SK-MEL-5 (cell line): ENCODE data around the gene PTK6. TPM values are rescaled to one million over a fixed set of nuclear protein-coding genes. Genes with fewer than 3 reads are reported as not detected.
"Not testable (repeated sequence)": the region's sequence is repeated elsewhere in the genome, so short reads cannot be mapped to it uniquely, and the experiment has no call there.

Experiments used
- DNase-seq: peaks from one replicate; pipeline ENCODE4 v3.0.0-alpha.2; 2016; ENCODE audit warnings: low read depth, low spot score
- in situ Hi-C: cut with HindIII; loops from 2 replicates; pipeline ENCODE4 v1.10.0; 2016; ENCODE audit warnings: low sequenced_read_pairs, high pct_unique_total_duplicates, low pct_unique_long_range_greater_than_20kb
- total RNA-seq: library from RNA; depleted of rRNA; stranded (reverse); fragments of >200 nt; shearing (Covaris generic); gene quantifications from 2 replicates; pipeline ENCODE4 v1.2.3, GENCODE V29; 2014

Gene PTK6
- total RNA-seq, 1 experiment from 2014 or later: not detected

DNA sequence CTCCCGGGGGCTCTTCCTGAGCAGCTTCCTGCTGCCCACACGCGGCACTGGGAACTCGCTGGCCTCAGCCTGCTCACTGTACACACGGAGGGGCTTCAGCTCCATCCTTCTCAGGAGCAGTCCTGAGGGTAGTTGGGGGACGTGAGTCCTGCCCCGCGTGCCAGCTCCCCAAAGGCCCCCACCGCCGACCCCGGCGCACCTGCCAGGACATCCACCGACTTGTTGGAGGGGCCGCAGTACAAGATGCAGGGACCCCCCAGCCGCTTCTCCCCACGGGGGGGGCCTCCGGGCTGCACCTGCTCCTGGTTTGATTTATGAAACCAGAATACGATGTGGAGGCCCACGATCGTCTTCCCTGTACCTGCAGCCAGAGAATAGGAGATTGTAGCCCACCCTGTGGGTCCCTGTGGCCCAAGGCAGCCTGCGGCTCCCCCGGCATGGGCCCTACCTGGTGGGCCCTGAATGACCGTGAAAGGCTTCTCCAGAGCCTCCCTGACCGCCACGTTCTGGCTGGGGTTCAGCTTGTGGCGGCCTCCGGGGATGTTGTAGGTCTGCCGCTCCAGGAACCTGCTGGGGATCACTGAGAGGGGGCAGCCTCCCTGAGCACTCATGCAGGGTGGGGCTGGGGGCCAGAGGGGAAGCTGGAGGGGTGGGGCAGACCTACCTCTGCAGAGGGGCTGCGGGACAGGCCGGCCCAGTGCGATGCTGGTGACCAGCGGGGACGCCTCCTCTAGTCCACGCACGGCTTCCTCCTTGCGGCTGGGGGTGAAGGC is 24.6 kb upstream of the PTK6 start:
- DNase-seq: no peak
- in situ Hi-C loops: no loop called here

DNA sequence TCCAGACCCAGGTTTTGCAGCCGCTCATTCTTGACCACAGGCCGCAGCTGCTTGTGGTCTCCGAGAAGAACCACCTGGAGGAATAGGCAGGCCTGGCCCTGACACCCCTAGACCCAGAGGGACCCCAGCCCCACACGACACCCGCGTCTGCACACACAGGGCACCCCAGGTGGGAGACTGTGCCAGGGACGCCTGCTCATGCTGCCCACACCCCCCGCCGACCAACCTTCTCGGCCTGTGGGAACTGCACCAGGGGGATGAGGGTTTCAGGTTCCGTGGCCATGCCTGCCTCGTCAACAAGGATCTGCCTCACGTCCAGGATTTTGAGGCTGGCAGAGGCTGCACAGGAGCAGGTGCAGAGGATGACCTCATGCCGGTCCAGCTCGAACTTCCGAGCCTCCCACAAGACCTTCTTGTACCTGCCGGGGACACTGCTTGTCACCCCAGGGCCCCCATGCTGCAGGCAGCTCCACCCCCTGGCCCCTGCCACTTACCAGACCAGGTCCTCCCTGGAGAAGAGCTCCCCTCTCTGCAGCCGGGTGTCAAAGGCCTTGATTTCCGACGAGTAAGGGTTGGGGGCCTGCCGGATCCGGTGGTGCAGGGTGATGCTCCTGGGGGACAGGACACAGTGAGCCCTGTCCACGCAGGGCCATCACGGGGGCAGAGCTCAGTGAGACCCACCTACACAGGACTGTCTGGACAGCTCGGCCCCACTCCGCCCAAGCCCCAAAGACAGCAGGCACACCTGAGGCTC is 23.9 kb upstream of the PTK6 start:
- in situ Hi-C loops: no loop called here
- no peak for DNase-seq

DNA sequence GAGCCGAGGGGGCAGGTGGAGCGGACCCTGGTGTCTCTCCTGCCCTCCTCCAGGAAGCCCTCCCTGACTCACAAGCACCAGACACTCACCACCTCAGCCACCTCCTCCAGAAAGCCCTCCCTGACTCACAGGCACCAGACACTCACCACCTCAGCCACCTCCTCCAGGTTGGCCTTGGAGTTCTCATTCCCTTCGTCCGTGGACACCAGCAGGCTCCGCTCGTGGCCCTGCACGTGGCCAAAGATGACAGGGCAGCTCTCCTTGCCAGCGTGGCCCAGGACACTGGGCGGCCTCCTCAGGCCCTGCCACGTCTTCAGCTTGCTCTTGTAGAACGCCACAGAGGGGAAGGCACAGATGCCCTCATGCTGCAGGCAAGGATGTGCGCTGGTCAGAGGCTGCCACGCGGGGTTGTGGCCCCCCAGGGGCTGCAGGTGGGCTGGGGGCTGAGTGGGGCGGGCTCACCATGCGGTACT is 23.2 kb upstream of the PTK6 start:
- in situ Hi-C loops: no loop called here
- DNase-seq: no peak

- DNase-seq, in situ Hi-C loops: not testable (repeated sequence)
Measured at GRCh38 chr20:63559485-63560332, 22.5 kb upstream of the PTK6 start.

DNA sequence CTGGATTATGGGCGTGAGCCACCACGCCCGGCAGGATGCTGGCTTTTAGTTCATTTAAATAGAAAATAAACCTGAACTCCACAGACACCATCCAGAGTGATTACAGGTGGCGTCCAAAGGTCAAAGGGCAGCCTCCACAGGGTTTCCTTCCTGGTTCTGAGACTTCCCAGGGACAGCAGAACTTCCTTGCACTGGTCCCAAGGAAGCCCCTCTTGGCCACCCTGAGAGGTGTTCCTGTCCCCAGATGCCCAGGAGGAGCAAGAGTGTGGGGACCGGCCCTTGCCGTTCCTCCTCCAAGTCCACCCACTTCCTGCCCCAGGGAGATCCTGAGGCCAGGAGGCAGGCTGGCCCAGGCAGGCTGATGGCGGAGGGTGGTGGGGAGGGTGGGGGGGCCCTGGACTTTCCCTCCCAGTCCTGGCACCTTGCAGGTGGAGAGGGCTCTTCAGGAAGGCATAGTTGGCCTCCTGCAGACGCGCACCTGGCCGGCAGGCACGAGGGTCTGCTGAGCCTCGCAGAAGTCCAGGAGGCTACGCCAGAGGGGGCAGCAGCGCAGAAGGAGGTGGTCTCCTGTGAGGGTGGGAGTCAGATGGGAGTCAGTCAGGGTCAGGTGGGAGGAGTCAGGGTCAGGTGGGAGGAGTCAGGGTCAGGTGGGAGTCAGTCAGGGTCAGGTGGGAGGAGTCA is 21.8 kb upstream of the PTK6 start:
- no peak for DNase-seq
- in situ Hi-C loops: no loop called here

GRCh38 chr20:63557481-63557891 is 20.3 kb upstream of the PTK6 start:
- no peak for DNase-seq
- in situ Hi-C loops: no loop called here

- in situ Hi-C loops: no loop called here
- no peak for DNase-seq
Measured at GRCh38 chr20:63556873-63557478, 19.8 kb upstream of the PTK6 start.

DNA sequence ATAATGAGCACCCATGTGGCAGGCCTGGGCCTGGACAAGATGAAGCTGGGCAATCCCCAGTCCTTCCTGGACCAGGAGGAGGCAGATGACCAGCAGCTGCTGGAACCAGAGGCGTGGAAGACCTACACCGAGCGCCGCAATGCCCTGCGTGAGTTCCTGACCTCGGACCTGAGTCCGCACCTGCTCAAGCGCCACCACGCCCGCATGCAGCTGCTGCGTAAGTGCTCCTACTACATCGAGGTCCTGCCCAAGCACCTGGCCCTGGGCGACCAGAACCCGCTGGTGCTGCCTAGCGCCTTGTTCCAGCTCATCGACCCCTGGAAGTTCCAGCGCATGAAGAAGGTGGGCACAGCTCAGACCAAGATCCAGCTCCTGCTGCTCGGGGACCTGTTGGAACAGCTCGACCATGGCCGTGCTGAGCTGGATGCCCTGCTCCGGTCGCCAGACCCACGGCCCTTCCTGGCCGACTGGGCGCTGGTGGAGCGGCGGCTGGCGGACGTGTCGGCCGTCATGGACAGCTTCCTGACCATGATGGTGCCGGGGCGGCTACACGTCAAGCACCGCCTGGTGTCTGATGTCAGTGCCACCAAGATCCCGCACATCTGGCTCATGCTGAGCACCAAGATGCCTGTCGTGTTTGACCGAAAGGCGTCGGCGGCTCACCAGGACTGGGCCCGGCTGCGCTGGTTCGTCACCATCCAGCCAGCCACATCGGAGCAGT is 18.6 kb upstream of the PTK6 start:
- in situ Hi-C loops: no loop called here
- DNase-seq: no peak

DNA sequence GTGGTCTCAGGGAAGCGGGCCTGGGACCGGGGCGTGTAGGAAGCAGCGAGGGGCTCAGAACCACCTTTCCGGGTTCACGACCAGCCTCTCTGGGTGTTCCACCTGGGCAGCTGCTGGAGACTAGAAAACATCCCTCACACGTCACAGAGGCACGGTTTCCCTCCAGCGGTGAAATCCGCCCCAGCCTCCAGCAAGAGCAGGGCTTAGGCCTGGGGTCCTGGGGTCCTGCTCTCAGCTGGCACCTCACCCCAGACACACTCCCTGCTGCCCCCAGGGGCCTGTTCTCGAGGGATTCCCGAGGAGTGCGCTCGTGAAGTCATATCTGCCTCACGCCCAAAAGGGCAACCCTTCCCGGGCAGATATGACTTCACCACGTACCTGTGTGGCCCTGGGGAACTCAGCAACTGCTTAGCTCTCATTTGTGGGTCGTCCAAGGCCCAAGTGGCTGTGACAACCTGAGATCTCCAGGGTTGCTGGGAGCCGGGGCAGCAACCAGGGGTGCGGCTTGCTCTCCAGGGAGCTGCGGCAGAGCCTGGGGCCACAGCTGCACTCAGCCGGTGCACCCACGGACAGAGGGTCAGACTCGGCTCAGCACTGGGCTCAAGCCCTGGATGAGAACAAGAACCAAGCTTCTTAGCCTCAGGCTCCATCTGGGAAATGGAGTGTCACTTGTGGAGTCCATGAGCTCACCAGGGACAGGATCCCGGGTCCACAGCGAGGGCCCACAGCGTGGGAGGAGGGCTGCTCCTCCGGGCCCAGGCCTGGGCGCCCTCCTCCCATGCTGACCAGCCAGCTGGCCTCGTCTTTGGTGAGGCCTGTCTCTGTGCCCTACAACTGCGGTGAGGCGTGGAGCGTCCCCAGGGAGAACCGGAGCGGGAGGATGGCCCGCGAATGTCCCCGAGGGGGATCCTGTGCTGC is 17.4 kb upstream of the PTK6 start:
- no peak for DNase-seq
- in situ Hi-C loops: no loop called here

DNA sequence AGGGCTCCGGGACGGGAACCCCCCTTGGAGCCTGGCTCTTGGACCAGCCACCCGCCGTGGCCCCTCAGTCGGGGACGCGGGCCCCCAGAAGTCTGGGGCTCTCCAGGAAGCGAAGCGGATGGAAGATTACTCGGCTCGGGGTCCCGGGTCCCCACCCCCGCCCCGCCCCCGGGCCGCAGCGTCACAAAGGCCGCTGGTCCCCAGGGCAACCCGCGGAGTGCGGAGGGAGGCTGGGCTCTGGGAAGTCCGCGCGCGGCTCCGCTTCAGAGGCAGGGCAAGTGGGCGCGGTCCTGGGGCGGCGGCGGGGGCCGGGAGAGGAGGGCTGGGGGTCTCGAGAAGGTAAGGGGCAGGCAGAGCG is 16.7 kb upstream of the PTK6 start, which contains the start of gene FNDC11:
Gene FNDC11, plus strand, starts transcription at position 227 of the 358 bp plus-strand sequence. CDS start 1,505 bp downstream, outside the sequence.
- no peak for DNase-seq
- in situ Hi-C loops: no loop called here

GRCh38 chr20:63553251-63553932 is 16.2 kb upstream of the PTK6 start:
- peak; percentile 81 for DNase-seq
- in situ Hi-C loops: no loop called here

DNA sequence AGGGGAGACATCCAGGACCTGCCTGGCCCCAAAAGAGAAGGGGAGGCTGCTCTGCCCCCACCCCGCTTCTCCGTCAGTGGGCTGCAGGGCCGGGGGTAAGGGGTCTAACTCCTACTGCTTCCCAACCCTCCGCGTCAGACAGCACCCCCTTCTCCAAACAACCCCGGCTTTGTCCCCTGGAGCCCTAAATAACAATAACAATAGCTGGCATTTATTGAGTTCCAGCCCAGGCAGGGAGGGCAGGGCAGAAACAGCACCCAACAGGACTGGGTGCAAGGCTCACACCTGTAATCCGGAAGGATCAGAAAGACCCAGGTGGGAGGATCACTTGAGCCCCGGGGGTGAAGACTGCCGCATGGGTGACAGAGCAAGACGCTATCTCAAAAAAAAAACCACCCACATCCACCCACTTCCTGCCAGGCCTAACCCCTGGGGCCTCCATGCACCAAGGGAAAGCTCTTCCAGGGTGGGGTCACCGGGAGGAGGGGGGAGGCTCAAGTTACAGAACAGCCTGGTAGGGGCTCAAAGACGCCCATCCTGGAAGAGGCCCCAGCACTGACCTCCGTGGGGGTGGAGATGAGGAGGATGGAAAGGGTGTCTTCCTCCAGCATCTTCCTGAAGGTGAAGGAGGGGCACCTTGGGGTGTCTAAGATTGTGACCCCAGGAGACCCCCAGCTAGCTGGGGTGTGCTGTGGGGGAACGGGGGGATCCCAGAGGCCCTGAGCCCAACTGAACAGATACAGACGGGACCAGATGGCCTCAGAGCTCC is 15.5 kb upstream of the PTK6 start:
- in situ Hi-C loops: no loop called here
- no peak for DNase-seq

DNA sequence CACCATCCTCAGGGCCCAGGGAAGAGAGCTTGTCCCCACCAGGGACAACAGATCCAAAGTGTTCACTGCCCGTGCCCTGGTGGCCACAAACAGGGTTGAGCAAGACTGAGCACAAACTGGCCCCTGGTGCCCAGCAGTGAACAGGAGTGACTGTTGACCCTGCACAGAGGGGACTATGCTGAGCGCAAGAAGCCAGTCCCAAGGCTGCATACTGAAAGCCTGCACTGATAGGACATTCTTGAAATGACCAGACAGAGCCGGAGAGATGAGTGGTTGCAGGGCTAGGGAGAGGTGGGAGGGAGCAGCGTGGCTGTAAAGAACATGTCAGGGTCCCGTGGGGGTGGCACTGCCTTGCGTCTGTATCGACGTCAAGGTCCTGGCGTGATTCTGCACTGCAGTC is 13.9 kb upstream of the PTK6 start:
- in situ Hi-C loops: no loop called here
- DNase-seq: no peak

DNA sequence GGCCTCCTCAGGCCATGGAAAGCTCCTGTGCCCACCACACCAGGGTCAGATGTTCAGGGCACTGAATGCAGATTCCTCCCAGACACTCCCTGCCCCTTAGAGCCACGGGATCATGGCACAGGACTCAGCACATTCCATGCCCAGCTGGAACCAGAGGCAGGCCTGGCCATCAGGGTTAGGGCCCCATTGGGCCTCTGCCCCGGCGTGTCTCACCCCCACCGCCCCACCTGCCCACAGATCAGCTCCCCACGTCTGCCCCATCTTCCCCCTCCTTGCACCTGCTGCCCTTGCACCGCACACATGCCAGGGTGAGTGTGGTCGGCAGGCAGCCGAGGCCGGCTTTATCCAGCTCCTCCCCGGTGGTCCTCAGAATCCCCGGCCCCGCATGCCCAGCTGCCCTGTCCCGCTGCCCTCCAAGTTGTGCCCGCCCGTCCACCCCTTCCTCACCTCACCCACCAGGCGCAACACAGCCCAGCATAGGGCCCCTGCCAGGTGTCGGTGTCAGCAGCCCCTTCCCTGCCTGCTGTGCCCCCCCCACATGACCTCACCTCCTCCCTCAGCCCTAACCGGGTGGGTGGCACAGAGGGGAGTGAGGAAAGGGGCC is 12.6 kb upstream of the PTK6 start:
- no peak for DNase-seq
- in situ Hi-C loops: no loop called here
